CD14-positive monocyte (primary cell): ENCODE measurements around the gene GPC1. TPM values are rescaled to one million over a fixed set of nuclear protein-coding genes. Genes with fewer than 3 reads are reported as not detected.

Experiments used
- DNase-seq, 3 donors: peaks; one replicate each; pipeline ENCODE4 v3.0.0-alpha.2; 2011 to 2022
- H2AFZ ChIP-seq: 2 replicates; pipeline ENCODE4 v1.6.0; 2012; ENCODE audit warnings: mild to moderate bottlenecking, low read depth, low read length, inconsistent platforms; ENCODE audit not compliant: insufficient read depth, poor library complexity, severe bottlenecking
- H3K27ac ChIP-seq, 2 donors: 1 replicate in 1 of 2; 2 replicates in 1 of 2; pipeline ENCODE4 v1.5.1; 2012 to 2013; ENCODE audit warnings: low read length in 2 of 2, control low read depth in 1 of 2, inconsistent platforms in 1 of 2, low read depth in 1 of 2, mild to moderate bottlenecking in 1 of 2
- H3K27me3 ChIP-seq, 2 donors: one replicate each; pipeline versions ENCODE4 v1.6.0 to v1.6.1; 2011 to 2013; ENCODE audit warnings: low read length in 2 of 2; ENCODE audit not compliant: control insufficient read depth in 2 of 2, insufficient read depth in 2 of 2
- H3K36me3 ChIP-seq, 2 donors: replicated peaks in 1 of 2; 1 replicate in 1 of 2; 2 replicates in 1 of 2; pipeline versions ENCODE4 v1.5.1 to v1.6.1; 2012 to 2013; ENCODE audit warnings: low read length in 2 of 2, control low read depth in 1 of 2, inconsistent platforms in 1 of 2, mild to moderate bottlenecking in 1 of 2; ENCODE audit not compliant: insufficient read depth in 2 of 2, control insufficient read depth in 1 of 2
- H3K4me1 ChIP-seq, 2 donors: 1 replicate in 1 of 2; 2 replicates in 1 of 2; pipeline versions ENCODE4 v1.5.1 to v1.6.1; 2012 to 2013; ENCODE audit warnings: low read length in 2 of 2, control low read depth in 1 of 2, inconsistent platforms in 1 of 2, mild to moderate bottlenecking in 1 of 2, moderate library complexity in 1 of 2; ENCODE audit not compliant: insufficient read depth in 2 of 2, control insufficient read depth in 1 of 2
- H3K4me2 ChIP-seq: replicated peaks from 2 replicates; pipeline ENCODE3; 2012; ENCODE audit warnings: low read length, moderate library complexity, mild to moderate bottlenecking; ENCODE audit not compliant: poor library complexity, severe bottlenecking; ENCODE audit errors: extremely low read depth
- H3K4me3 ChIP-seq, 3 experiments: fragments of 200-600 bp in 1 of 3; sonication (generic) in 1 of 3; replicated peaks in 1 of 3; 1 replicate in 2 of 3; 2 replicates in 1 of 3; pipeline ENCODE4 v1.5.1; 2011 to 2013; ENCODE audit warnings: low read length in 3 of 3, mild to moderate bottlenecking in 3 of 3, control low read depth in 2 of 3, low read depth in 2 of 3, inconsistent platforms in 1 of 3, moderate library complexity in 1 of 3
- H3K79me2 ChIP-seq: 2 replicates; pipeline ENCODE4 v1.6.0; 2012; ENCODE audit warnings: mild to moderate bottlenecking, control low read depth, inconsistent platforms, low read length, moderate library complexity; ENCODE audit not compliant: insufficient read depth
- H3K9ac ChIP-seq: 2 replicates; pipeline ENCODE4 v1.6.0; 2017; ENCODE audit warnings: low read length, mild to moderate bottlenecking; ENCODE audit not compliant: insufficient read depth, poor library complexity, severe bottlenecking
- H3K9me3 ChIP-seq, 2 donors: replicated peaks in 1 of 2; 1 replicate in 1 of 2; 2 replicates in 1 of 2; pipeline versions ENCODE4 v1.5.1 to v1.6.1; 2012 to 2013; ENCODE audit warnings: low read length in 2 of 2, control low read depth in 1 of 2; ENCODE audit not compliant: control insufficient read depth in 1 of 2, insufficient read depth in 1 of 2
- H4K20me1 ChIP-seq: 2 replicates; pipeline ENCODE4 v1.6.0; 2012; ENCODE audit warnings: mild to moderate bottlenecking, low read length, control low read depth, moderate library complexity; ENCODE audit not compliant: insufficient read depth
- H3K27ac Mint-ChIP-seq, 7 donors: one replicate each; pipeline ENCODE4 v1.8.0; 2020; ENCODE audit warnings: mild to moderate bottlenecking in 7 of 7, mixed read lengths in 7 of 7, moderate library complexity in 6 of 7, inconsistent platforms in 2 of 7
- H3K27me3 Mint-ChIP-seq, 3 donors: one replicate each; pipeline ENCODE4 v1.8.0; 2021 to 2022; ENCODE audit warnings: low read depth in 3 of 3, mild to moderate bottlenecking in 3 of 3, mixed read lengths in 3 of 3, moderate library complexity in 3 of 3, inconsistent platforms in 1 of 3
- H3K36me3 Mint-ChIP-seq, 2 donors: one replicate each; pipeline ENCODE4 v1.8.0; 2020; ENCODE audit warnings: mixed read lengths in 2 of 2, inconsistent platforms in 1 of 2, mild to moderate bottlenecking in 1 of 2
- H3K4me1 Mint-ChIP-seq: one replicate; pipeline ENCODE4 v1.8.0; 2020; ENCODE audit warnings: mild to moderate bottlenecking, mixed read lengths
- H3K4me3 Mint-ChIP-seq, 2 donors: one replicate each; pipeline ENCODE4 v1.8.0; 2020; ENCODE audit warnings: mild to moderate bottlenecking in 2 of 2, mixed read lengths in 2 of 2, moderate library complexity in 1 of 2
- H3K9me3 Mint-ChIP-seq, 7 donors: one replicate each; pipeline ENCODE4 v1.8.0; 2020 to 2022; ENCODE audit warnings: mixed read lengths in 7 of 7, mild to moderate bottlenecking in 6 of 7, moderate library complexity in 6 of 7, inconsistent platforms in 2 of 7
- WGBS: methylation state at CpG from one replicate; pipeline ENCODE4 v1.1.5; 2013; ENCODE audit warnings: missing lambda C conversion rate; ENCODE audit not compliant: insufficient coverage; 5-methylcytosine and 5-hydroxymethylcytosine counted together
- intact Hi-C, 2 donors: fragments of 100-400 bp; cut with micrococcal nuclease; formaldehyde crosslinking; loops; one replicate each; pipeline versions ENCODE4 v1.15.0 to v1.15.1; 2023
- polyA plus RNA-seq, 3 donors: library from polyadenylated mRNA; depleted of rRNA in 1 of 3; unstranded in 2 of 3; stranded (reverse) in 1 of 3; fragments of 300-500 nt in 2 of 3; fragments of >200 nt in 1 of 3; fragmentation: Illumina TruSeq in 2 of 3; gene quantifications; 1 replicate in 2 of 3; 2 replicates in 1 of 3; pipeline ENCODE4 v1.2.3, GENCODE V29; 2012 to 2021
- TF ChIP-seq, protein P1 (sequence below): fragments of 200-600 bp; IDR thresholded peaks from one replicate; pipeline ENCODE4 v1.8.0; 2022; ENCODE audit warnings: antibody characterized with exemption, mild to moderate bottlenecking

The GPC1 gene
- polyA plus RNA-seq, 3 donors = 0.08 TPM; not detected in 2

DNA sequence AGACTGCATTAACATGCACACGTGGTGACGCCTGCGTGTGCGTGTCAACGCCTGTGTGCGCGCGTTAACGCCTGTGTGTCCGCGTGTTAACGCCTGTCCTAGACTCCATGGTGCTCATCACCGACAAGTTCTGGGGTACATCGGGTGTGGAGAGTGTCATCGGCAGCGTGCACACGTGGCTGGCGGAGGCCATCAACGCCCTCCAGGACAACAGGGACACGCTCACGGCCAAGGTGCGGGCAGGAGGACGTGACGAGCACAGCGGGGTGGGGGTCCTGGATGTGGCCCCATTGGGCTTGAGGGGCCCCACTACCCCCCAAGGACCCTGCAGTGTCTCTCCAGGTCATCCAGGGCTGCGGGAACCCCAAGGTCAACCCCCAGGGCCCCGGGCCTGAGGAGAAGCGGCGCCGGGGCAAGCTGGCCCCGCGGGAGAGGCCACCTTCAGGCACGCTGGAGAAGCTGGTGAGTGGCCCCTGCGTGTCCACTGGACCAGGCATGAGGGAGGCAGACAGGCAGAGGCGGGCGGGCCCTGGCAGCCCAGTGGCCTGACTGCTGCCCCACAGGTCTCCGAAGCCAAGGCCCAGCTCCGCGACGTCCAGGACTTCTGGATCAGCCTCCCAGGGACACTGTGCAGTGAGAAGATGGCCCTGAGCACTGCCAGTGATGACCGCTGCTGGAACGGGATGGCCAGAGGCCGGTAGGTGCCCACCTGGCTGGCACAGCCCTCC lies 29.2 kb downstream of the GPC1 start:
- Histone ChIP-seq H3K79me2 (no peaks in the 10 kb centered on the region), H3K27ac (no peak overlapping the region), H3K4me3 (no peak overlapping the region), H2AFZ (no peak overlapping the region), H3K36me3 (no peaks in the 10 kb centered on the region), H4K20me1 (no peaks in the 10 kb centered on the region), H3K27me3 (no peaks in the 10 kb centered on the region), H3K4me1 (no peaks in the 10 kb centered on the region), H3K9ac (no peak overlapping the region), H3K4me2 (no peak overlapping the region), H3K9me3 (no peaks in the 10 kb centered on the region)
- Mint-ChIP-seq H3K4me3 (no peak overlapping the region), H3K27ac (no peak overlapping the region), H3K4me1 (no peaks in the 10 kb centered on the region), H3K27me3 (peaks cover 0 to 6% (median 0%) of the 10 kb centered on the region in 3 donors), H3K36me3 (no peaks in the 10 kb centered on the region), H3K9me3 (no peaks in the 10 kb centered on the region)
- no peak for DNase-seq
- intact Hi-C loops = no loop called here
- TF ChIP-seq, protein P1, sequence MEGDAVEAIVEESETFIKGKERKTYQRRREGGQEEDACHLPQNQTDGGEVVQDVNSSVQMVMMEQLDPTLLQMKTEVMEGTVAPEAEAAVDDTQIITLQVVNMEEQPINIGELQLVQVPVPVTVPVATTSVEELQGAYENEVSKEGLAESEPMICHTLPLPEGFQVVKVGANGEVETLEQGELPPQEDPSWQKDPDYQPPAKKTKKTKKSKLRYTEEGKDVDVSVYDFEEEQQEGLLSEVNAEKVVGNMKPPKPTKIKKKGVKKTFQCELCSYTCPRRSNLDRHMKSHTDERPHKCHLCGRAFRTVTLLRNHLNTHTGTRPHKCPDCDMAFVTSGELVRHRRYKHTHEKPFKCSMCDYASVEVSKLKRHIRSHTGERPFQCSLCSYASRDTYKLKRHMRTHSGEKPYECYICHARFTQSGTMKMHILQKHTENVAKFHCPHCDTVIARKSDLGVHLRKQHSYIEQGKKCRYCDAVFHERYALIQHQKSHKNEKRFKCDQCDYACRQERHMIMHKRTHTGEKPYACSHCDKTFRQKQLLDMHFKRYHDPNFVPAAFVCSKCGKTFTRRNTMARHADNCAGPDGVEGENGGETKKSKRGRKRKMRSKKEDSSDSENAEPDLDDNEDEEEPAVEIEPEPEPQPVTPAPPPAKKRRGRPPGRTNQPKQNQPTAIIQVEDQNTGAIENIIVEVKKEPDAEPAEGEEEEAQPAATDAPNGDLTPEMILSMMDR = no peak
- WGBS = 92% methylated on average over 39 of the region's 43 CpGs

DNA sequence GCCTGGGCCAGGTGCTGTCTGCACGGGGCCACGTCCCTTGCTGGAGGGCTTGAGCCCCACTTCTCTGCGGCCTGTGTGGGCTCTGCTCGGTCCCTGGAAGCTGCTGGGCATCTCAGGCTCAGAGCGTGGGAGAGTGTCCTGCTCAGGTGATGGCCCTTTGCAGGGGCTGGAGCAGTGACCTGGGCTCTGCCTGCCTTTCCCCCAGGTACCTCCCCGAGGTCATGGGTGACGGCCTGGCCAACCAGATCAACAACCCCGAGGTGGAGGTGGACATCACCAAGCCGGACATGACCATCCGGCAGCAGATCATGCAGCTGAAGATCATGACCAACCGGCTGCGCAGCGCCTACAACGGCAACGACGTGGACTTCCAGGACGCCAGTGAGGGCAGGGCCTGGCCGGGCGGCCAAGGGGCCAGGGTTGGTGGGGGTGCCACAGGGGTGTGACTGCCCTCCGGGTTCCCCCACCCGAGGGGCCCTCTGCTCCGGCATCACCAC lies 29.9 kb downstream of the GPC1 start:
- H3K9me3 ChIP-seq = no peaks in the 10 kb centered on the region
- intact Hi-C loops = no loop called here
- no peak overlapping the region for H3K4me3 Mint-ChIP-seq
- H3K27me3 Mint-ChIP-seq = peaks cover 0 to 4% (median 0%) of the 10 kb centered on the region in 3 donors
- DNase-seq = no peak
- H3K36me3 ChIP-seq = no peaks in the 10 kb centered on the region
- H2AFZ ChIP-seq = no peak overlapping the region
- no peak overlapping the region for H3K4me3 ChIP-seq
- WGBS = 97% methylated on average over 17 of the region's 22 CpGs
- no peak overlapping the region for H3K27ac ChIP-seq
- no peaks in the 10 kb centered on the region for H3K9me3 Mint-ChIP-seq
- no peaks in the 10 kb centered on the region for H4K20me1 ChIP-seq
- H3K9ac ChIP-seq = no peak overlapping the region
- H3K4me1 Mint-ChIP-seq = no peaks in the 10 kb centered on the region
- H3K27me3 ChIP-seq = no peaks in the 10 kb centered on the region
- H3K4me1 ChIP-seq = no peaks in the 10 kb centered on the region
- peaks cover 0 to under 1% of the 10 kb centered on the region in 2 donors for H3K36me3 Mint-ChIP-seq
- H3K4me2 ChIP-seq = no peak overlapping the region
- TF ChIP-seq, protein P1 = no peak
- H3K79me2 ChIP-seq = no peaks in the 10 kb centered on the region
- H3K27ac Mint-ChIP-seq = no peak overlapping the region
